AG04449 (cell line): ENCODE results near the gene SLC24A3.

Experiments
- CTCF ChIA-PET: fragments of 350-600 bp; formaldehyde crosslinking; extraction: SDS; loops from one replicate; lab custom pipeline; 2021; ENCODE audit warnings: antibody characterized with exemption; lab: Yijun Ruan, JAX
- POLR2A ChIA-PET: fragments of 400-600, 350-600 bp; formaldehyde crosslinking; extraction: SDS; loops from one replicate; lab custom pipeline; 2020; ENCODE audit warnings: antibody characterized with exemption, inconsistent platforms; lab: Yijun Ruan, JAX
- DNase-seq: peaks from one replicate; pipeline ENCODE4 v3.0.0-alpha.2; 2010; ENCODE audit warnings: low read depth, low spot score
- H3K4me3 ChIP-seq: 2 replicates; pipeline ENCODE4 v1.5.1; 2011; ENCODE audit warnings: low read depth, mild to moderate bottlenecking, control low read depth, low read length
- TF ChIP-seq, protein P1 (sequence below): IDR thresholded peaks from one replicate; pipeline ENCODE4 v1.5.1; 2011; ENCODE audit warnings: mild to moderate bottlenecking, moderate library complexity, low read length, control low read depth, inconsistent platforms; ENCODE audit not compliant: insufficient read depth; ENCODE audit errors: missing control alignments

SLC24A3 gene

DNA sequence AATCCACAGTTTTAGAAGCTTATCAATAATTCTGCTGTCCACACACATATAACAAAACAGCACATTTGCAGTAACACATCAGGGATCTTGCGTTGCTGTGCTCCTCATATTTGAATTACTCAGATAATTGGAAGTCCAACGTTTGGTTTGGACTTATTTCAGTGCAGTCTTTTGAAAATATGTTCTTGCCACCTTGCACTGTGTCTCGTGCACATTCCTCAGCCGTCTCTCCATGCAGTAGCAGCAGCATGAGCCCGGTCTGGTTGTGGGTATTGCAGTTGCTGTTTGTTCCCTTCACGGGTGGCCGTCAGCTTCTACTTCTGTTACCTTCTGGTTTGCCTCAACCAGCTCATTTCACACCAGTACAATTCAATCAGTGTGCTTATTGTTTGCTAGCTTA, 215.5 kb downstream of the SLC24A3 start:
- no peak overlapping the region for H3K4me3 ChIP-seq
- TF ChIP-seq, protein P1, sequence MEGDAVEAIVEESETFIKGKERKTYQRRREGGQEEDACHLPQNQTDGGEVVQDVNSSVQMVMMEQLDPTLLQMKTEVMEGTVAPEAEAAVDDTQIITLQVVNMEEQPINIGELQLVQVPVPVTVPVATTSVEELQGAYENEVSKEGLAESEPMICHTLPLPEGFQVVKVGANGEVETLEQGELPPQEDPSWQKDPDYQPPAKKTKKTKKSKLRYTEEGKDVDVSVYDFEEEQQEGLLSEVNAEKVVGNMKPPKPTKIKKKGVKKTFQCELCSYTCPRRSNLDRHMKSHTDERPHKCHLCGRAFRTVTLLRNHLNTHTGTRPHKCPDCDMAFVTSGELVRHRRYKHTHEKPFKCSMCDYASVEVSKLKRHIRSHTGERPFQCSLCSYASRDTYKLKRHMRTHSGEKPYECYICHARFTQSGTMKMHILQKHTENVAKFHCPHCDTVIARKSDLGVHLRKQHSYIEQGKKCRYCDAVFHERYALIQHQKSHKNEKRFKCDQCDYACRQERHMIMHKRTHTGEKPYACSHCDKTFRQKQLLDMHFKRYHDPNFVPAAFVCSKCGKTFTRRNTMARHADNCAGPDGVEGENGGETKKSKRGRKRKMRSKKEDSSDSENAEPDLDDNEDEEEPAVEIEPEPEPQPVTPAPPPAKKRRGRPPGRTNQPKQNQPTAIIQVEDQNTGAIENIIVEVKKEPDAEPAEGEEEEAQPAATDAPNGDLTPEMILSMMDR = no peak
- CTCF ChIA-PET = interaction anchor here (0.8 kb wide), 1 partner anchor 589 kb away, joined by 3 read pairs; the partner anchor contains the start of gene NAA20
- DNase-seq = no peak
- POLR2A ChIA-PET = no interaction called here

DNA sequence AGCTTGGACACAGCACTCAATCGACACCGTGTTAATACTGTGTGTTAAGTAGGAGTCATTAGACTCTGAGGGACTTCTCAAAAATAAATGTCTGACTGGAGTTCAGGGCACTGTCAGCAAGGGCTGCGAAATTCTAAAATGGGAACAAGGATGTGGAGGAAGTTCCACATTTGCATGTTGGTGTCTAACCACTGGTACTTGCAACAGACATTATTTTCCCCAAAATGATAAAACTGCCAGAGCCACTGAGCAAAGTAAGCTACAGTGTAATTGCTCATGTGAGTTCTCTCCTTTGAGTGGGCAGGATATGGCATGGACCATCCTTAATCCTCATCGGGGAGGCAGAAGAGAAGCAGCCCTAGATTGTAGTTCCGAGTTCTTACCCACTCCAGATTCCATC, 215.9 kb downstream of the SLC24A3 start:
- CTCF ChIA-PET = interaction anchor here (0.8 kb wide), 1 partner anchor 589 kb away, joined by 3 read pairs; the partner anchor contains the start of gene NAA20

DNA sequence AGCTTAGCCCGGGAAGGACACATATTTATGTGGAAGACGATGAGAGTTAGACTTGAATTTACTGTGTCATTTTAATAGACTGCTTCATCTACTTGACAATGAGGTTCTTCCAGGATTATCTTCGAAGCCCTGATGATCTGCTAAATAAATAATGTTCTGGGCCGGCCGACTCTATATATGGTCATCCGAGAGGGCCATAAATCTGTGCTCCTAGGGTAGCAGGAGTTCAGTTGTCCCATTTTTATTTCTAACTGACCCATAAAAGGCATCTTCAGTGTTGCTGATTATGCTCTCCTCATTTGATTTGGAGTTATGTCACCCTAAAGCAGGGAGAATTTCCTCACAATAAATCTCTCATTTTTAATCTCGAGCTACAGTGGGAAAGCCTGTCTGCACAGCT, 217.1 kb downstream of the SLC24A3 start:
- POLR2A ChIA-PET = no interaction called here
- no peak for DNase-seq
- no peak overlapping the region for H3K4me3 ChIP-seq
- CTCF ChIA-PET = no interaction called here
- TF ChIP-seq, protein P1 = no peak

More for the DNA sequence above, 215.9 kb downstream of the SLC24A3 start:
- TF ChIP-seq, protein P1 = no peak
- no peak for DNase-seq
- no peak overlapping the region for H3K4me3 ChIP-seq
- POLR2A ChIA-PET = no interaction called here

DNA sequence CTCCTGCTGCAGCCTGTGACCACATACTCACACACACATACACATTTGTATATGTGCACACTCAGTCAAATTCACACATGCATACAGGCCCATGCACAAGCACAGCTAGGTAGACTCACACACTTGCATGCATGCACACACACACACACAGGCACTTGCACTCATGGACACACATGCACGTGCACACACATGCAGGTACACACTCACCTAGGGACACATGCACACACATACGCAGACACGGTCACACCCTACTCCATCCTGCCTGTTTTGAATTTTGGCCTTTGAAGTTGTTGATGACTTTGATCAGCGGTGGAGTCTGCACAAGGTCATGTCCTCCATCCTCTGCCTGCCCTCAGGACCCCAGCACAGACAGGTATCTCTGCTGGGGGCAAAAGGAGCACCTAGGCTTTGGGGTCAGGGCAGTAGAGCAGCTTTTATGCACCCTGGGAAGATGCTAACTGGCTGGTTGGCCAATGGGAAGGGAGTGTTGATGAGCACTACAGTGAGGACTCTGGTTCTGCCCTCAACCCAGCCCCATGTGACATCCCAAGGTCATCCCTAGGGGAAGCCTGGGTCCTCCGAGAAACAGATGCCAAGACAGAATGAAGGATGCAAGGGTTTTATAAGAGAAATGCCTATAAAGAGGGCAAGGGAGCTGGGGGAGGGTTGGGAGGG, 218.3 kb downstream of the SLC24A3 start:
- no peak overlapping the region for H3K4me3 ChIP-seq
- TF ChIP-seq, protein P1 = no peak
- POLR2A ChIA-PET = no interaction called here
- no peak for DNase-seq
- CTCF ChIA-PET = no interaction called here

DNA sequence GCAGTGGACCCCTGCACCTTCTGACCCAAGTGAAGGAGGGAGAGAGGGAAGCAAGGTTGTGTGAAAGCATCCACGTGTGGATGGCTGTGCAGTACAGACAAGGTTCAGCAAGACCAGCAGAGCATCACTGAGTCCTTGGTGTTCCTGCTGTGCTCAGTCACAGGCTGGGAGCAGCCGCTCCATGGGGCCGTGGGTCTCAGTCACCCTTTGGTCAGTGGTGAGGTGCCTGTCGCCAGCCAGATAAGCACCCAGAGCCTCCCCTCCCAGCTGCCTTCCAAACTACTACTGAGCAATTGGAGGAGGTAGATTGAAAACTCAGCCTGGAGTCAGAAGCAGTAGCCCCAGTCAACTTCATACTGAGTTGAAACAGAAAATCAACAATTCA, 218.9 kb downstream of the SLC24A3 start:
- POLR2A ChIA-PET = no interaction called here
- CTCF ChIA-PET = interaction anchor here (0.6 kb wide), 1 partner anchor 503 kb away, joined by 3 read pairs; no protein-coding TSS in a partner anchor
- H3K4me3 ChIP-seq = no peak overlapping the region
- DNase-seq = no peak
- TF ChIP-seq, protein P1 = no peak

DNA sequence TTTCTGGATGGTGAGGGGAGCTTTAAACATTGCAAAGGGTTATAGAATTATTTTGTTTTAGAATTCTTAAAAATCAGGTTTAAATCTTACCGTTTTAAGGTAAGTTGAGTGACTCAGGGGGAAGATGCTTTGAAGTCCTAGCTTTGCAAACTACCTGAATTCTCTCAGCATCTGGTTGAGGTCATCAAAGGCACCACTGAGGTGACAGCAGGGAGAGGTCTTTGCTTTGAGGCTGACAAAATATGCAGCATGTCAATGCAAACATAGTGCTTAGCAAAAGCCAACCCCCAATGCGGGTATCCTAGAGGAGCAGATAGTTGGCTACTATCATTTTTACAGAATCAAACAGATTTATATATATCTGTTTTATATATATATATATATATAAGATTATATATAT, 219.5 kb downstream of the SLC24A3 start:
- H3K4me3 ChIP-seq = no peak overlapping the region
- ChIA-PET POLR2A (no interaction called here), CTCF (interaction anchor here (0.6 kb wide), 1 partner anchor 503 kb away, joined by 3 read pairs; no protein-coding TSS in a partner anchor)
- TF ChIP-seq, protein P1 = no peak
- no peak for DNase-seq
